SK-N-MC (cell line): Measurements from ENCODE around the gene GLT8D2.

ENCODE experiments used
- EZH2 ChIP-seq: fragments of 200-600 bp; sonication (generic); IDR thresholded peaks from one replicate; pipeline ENCODE4 v1.6.1; 2017; ENCODE audit warnings: antibody characterized with exemption
- FOXP2 ChIP-seq: optimal IDR thresholded peaks from 2 replicates; pipeline ENCODE3; 2011; ENCODE audit warnings: mild to moderate bottlenecking, moderate library complexity; ENCODE audit not compliant: insufficient read depth; ENCODE audit errors: extremely low read length, control extremely low read depth
- POLR2AphosphoS5 ChIP-seq: IDR thresholded peaks from 2 replicates; pipeline ENCODE4 v1.6.1; 2012; ENCODE audit warnings: mild to moderate bottlenecking, low read depth, low read length, borderline replicate concordance

GRCh38 chr12:103973909-103974308 lies 76.1 kb downstream of the GLT8D2 start:
- TF ChIP-seq POLR2AphosphoS5: no peak
- TF ChIP-seq EZH2: no peak
- TF ChIP-seq FOXP2: no peak
